Right lobe of liver (tissue), 4 donors: ENCODE data around the gene ADGRB3.

Source experiments
- POLR2A ChIP-seq: fragments of 450-650 bp; IDR thresholded peaks from one replicate; pipeline ENCODE4 v1.6.1; 2017; ENCODE audit warnings: antibody characterized with exemption, mild to moderate bottlenecking
- TF ChIP-seq, protein P1 (sequence below), 4 donors: fragments of 200-600 bp in 3 of 4; fragments of 450-650 bp in 1 of 4; IDR thresholded peaks; one replicate each; pipeline versions ENCODE4 v1.5.1 to v1.8.0; 2016 to 2022; ENCODE audit warnings: antibody characterized with exemption in 4 of 4, mild to moderate bottlenecking in 2 of 4
- donor health status: DM: no; HTN: no; CAD: no.
- donor health status: DM: no; HTN: no; CAD: no.
- donor health status: DM: no; HTN: yes; CAD: no.

DNA sequence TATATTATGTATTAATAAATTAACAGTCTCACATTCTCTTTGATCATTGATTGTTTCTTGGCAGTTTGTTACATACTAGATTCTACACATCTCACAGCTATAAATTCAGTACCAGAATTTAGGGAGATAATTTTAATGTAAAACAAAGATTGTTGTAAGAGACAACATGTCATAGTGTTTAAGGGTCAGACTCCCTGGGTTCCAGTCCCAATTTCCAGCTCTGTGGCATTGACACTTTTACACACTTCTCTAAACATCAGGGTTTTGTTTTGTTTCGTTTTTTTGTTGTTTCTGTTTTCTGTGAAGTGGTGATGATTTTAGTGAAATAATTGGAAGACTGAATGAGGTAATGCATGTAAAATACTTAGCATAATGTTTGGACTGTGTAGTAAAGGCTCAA, 19.9 kb downstream of the ADGRB3 start:
- TF ChIP-seq, protein P1, sequence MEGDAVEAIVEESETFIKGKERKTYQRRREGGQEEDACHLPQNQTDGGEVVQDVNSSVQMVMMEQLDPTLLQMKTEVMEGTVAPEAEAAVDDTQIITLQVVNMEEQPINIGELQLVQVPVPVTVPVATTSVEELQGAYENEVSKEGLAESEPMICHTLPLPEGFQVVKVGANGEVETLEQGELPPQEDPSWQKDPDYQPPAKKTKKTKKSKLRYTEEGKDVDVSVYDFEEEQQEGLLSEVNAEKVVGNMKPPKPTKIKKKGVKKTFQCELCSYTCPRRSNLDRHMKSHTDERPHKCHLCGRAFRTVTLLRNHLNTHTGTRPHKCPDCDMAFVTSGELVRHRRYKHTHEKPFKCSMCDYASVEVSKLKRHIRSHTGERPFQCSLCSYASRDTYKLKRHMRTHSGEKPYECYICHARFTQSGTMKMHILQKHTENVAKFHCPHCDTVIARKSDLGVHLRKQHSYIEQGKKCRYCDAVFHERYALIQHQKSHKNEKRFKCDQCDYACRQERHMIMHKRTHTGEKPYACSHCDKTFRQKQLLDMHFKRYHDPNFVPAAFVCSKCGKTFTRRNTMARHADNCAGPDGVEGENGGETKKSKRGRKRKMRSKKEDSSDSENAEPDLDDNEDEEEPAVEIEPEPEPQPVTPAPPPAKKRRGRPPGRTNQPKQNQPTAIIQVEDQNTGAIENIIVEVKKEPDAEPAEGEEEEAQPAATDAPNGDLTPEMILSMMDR (IDR thresholded peaks at IDR 0.05) = no peak
- TF ChIP-seq POLR2A = no peak
